Caco-2 (cell line): ENCODE data around the gene TCERG1L. TPM values are rescaled to one million over a fixed set of nuclear protein-coding genes. Genes with fewer than 3 reads are reported as not detected.

ENCODE experiments used
- BruUV-seq: library from RNA; stranded (reverse); fragments of 400-500 nt; replicated peaks from 2 replicates; lab custom pipeline; 2021; lab: Mats Ljungman, UMichigan
- CTCF ChIA-PET: fragments of 300-600 bp; sonication (Branson Sonifier 250); formaldehyde crosslinking; loops from one replicate; lab custom pipeline; 2022; ENCODE audit warnings: antibody characterized with exemption; lab: Charles Lee
- POLR2A ChIA-PET: fragments of 300-600 bp; sonication (Branson Sonifier 250); formaldehyde crosslinking; loops from one replicate; lab custom pipeline; 2022; ENCODE audit warnings: antibody characterized with exemption; lab: Charles Lee
- DNase-seq, 2 experiments: peaks; one replicate each; pipeline versions ENCODE4 v3.0.0 to v3.0.0-alpha.2; 2020 to 2022
- H3K27me3 ChIP-seq: replicated peaks from 2 replicates; pipeline ENCODE4 v1.6.0; 2011; ENCODE audit warnings: low read length; ENCODE audit not compliant: control insufficient read depth, insufficient read depth
- H3K36me3 ChIP-seq: 2 replicates; pipeline ENCODE4 v1.5.1; 2011; ENCODE audit warnings: low read length; ENCODE audit not compliant: control insufficient read depth, insufficient read depth
- H3K4me1 ChIP-seq: fragments of 250-450 bp; sonication (Bioruptor Pico); 2 replicates; pipeline ENCODE4 v1.5.1; 2020; ENCODE audit warnings: mild to moderate bottlenecking
- H3K4me3 ChIP-seq: 2 replicates; pipeline ENCODE4 v1.5.1; 2011; ENCODE audit warnings: low read depth, mild to moderate bottlenecking, control low read depth, low read length
- H3K9me3 ChIP-seq: fragments of 250-450 bp; sonication (Bioruptor Pico); 2 replicates; pipeline ENCODE4 v1.5.1; 2020; ENCODE audit warnings: mild to moderate bottlenecking, moderate library complexity
- H3K27ac Mint-ChIP-seq: one replicate; pipeline ENCODE4 v1.8.0; 2022; ENCODE audit warnings: mixed read lengths; ENCODE audit not compliant: unreplicated experiment
- H3K27me3 Mint-ChIP-seq: one replicate; pipeline ENCODE4 v1.8.0; 2022; ENCODE audit warnings: mixed read lengths; ENCODE audit not compliant: insufficient read depth, unreplicated experiment
- H3K36me3 Mint-ChIP-seq: one replicate; pipeline ENCODE4 v1.8.0; 2022; ENCODE audit warnings: mild to moderate bottlenecking, mixed read lengths; ENCODE audit not compliant: insufficient read depth, unreplicated experiment
- H3K4me1 Mint-ChIP-seq: one replicate; pipeline ENCODE4 v1.8.0; 2022; ENCODE audit warnings: low read depth, mixed read lengths; ENCODE audit not compliant: unreplicated experiment
- H3K4me3 Mint-ChIP-seq: one replicate; pipeline ENCODE4 v1.8.0; 2022; ENCODE audit warnings: mild to moderate bottlenecking, moderate library complexity, mixed read lengths; ENCODE audit not compliant: unreplicated experiment
- H3K9me3 Mint-ChIP-seq: one replicate; pipeline ENCODE4 v1.8.0; 2022; ENCODE audit warnings: mixed read lengths; ENCODE audit not compliant: unreplicated experiment
- intact Hi-C: fragments of 100-400 bp; cut with micrococcal nuclease; formaldehyde crosslinking; loops from one replicate; pipeline ENCODE4 v1.10.0; 2022; ENCODE audit not compliant: unreplicated experiment
- total RNA-seq: library from RNA; stranded (reverse); gene quantifications from 2 replicates; pipeline ENCODE4 v1.2.3, GENCODE V29; 2022
- TF ChIP-seq, protein P1 (sequence below), 2 experiments: fragments of 200-600 bp in 1 of 2; IDR thresholded peaks; 1 replicate in 1 of 2; 2 replicates in 1 of 2; pipeline versions ENCODE4 v1.5.1 to v1.8.0; 2011 to 2022; ENCODE audit warnings: antibody characterized with exemption in 1 of 2, control low read depth in 1 of 2, inconsistent platforms in 1 of 2, low read depth in 1 of 2, low read length in 1 of 2, mild to moderate bottlenecking in 1 of 2, moderate library complexity in 1 of 2; ENCODE audit not compliant: insufficient read depth in 1 of 2, severe bottlenecking in 1 of 2, unreplicated experiment in 1 of 2

TCERG1L gene
- total RNA-seq, 1 experiment from 2014 or later, result not detected

DNA sequence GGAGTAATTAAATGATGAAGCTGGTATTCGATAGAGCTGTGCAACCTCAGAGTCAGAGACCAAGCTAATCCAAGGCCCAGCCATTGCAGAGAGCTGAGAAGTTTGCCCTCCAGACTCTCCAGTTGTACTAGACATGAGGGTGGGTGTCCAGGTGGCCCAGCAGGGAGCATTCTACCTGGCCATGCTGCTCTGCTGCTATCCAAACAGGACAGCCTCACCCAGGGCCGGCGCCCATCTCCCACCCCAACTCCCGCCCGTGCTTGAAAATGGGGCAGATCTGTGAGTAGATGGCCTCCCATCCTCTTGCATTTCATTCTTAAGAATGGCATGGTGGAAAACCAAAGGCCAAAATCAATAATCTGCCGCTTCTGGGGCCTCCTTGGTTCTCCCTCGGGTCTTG, 124.2 kb downstream of the TCERG1L start:
- TF ChIP-seq, protein P1, sequence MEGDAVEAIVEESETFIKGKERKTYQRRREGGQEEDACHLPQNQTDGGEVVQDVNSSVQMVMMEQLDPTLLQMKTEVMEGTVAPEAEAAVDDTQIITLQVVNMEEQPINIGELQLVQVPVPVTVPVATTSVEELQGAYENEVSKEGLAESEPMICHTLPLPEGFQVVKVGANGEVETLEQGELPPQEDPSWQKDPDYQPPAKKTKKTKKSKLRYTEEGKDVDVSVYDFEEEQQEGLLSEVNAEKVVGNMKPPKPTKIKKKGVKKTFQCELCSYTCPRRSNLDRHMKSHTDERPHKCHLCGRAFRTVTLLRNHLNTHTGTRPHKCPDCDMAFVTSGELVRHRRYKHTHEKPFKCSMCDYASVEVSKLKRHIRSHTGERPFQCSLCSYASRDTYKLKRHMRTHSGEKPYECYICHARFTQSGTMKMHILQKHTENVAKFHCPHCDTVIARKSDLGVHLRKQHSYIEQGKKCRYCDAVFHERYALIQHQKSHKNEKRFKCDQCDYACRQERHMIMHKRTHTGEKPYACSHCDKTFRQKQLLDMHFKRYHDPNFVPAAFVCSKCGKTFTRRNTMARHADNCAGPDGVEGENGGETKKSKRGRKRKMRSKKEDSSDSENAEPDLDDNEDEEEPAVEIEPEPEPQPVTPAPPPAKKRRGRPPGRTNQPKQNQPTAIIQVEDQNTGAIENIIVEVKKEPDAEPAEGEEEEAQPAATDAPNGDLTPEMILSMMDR (IDR thresholded peaks at IDR 0.05; ENCODE audit: insufficient read depth in 1 of 2, low read depth in 1 of 2, low read length in 1 of 2, severe bottlenecking in 1 of 2, unreplicated experiment in 1 of 2), result no peak
- BruUV-seq, result no TSS peak
- H3K9me3 Mint-ChIP-seq, result peaks cover 10% of the 10 kb centered on the region
- ChIA-PET POLR2A (no interaction called here), CTCF (no interaction called here)
- Histone ChIP-seq H3K36me3 (no peaks in the 10 kb centered on the region), H3K4me1 (no peaks in the 10 kb centered on the region), H3K9me3 (no peaks in the 10 kb centered on the region), H3K4me3 (no peak overlapping the region), H3K27me3 (no peaks in the 10 kb centered on the region)
- no peaks in the 10 kb centered on the region for H3K36me3 Mint-ChIP-seq
- no peak overlapping the region for H3K27ac Mint-ChIP-seq
- no peak overlapping the region for H3K4me3 Mint-ChIP-seq
- peaks cover 10% of the 10 kb centered on the region for H3K27me3 Mint-ChIP-seq
- no peaks in the 10 kb centered on the region for H3K4me1 Mint-ChIP-seq
- intact Hi-C loops, result no loop called here
- DNase-seq, result no peak

DNA sequence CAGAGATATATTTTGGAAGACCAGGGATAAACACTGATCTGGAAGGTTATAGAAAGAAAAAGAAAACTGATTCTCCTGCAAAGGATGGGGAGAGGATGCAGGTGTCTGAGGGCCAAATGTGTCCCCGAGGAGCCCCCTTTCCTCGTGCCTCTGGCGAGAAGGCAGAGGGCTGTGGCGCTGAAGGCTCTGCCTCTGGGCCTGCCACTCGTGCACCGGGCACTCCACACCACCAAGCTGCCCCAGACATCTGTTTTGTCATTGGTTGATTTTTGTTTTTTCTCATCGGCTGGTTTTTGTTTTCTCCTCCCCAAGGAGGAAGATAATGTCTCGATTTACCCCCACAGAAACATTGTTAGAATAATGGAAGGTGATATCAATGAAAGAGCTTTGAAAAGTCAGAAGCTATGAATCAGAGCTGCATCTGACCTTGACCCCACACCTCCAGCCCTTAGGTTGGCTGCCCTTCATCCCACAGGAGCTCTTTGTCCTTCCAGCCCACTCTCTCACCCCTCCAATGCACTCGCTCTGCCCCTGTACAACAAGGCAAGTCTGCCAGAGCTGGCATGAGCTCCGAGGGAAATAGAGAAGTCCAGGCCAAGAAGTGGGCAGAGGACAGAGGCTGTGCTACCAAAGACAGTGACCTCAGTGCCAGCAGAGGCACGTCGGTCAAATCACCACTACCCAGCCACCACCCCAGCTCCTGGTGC, 124.8 kb downstream of the TCERG1L start:
- Histone ChIP-seq H3K9me3 (no peaks in the 10 kb centered on the region), H3K36me3 (no peaks in the 10 kb centered on the region), H3K27me3 (no peaks in the 10 kb centered on the region), H3K4me1 (no peaks in the 10 kb centered on the region), H3K4me3 (no peak overlapping the region)
- intact Hi-C loops, result no loop called here
- no peaks in the 10 kb centered on the region for H3K36me3 Mint-ChIP-seq
- ChIA-PET POLR2A (no interaction called here), CTCF (no interaction called here)
- TF ChIP-seq, protein P1 (IDR thresholded peaks at IDR 0.05; ENCODE audit: insufficient read depth in 1 of 2, low read depth in 1 of 2, low read length in 1 of 2, severe bottlenecking in 1 of 2, unreplicated experiment in 1 of 2), result no peak
- H3K4me3 Mint-ChIP-seq, result no peak overlapping the region
- no peak for DNase-seq
- no TSS peak for BruUV-seq
- H3K4me1 Mint-ChIP-seq, result no peaks in the 10 kb centered on the region
- peaks cover 10% of the 10 kb centered on the region for H3K9me3 Mint-ChIP-seq
- peaks cover 10% of the 10 kb centered on the region for H3K27me3 Mint-ChIP-seq
- no peak overlapping the region for H3K27ac Mint-ChIP-seq

DNA sequence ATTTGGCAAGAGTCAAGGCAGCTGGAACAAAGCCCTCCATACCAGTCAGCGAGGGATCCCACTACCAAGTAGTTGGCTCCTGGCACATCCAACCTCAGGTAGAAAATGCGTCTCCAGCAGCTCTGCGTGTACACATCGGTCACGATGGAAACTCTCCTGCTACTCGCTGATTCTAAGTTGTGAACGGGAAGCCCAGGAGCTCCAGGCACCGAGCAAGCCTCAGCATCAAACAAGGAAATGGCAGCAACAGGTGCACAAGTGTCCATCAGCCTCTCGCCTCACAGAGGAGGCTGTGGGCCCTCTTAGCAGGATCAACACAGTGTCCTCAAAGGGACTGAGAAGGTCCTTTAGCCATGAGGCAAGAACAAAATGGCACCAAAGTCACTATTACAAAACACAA, 127.0 kb downstream of the TCERG1L start:
- H3K27me3 Mint-ChIP-seq, result peaks cover 10% of the 10 kb centered on the region
- TF ChIP-seq, protein P1 (IDR thresholded peaks at IDR 0.05; ENCODE audit: insufficient read depth in 1 of 2, low read depth in 1 of 2, low read length in 1 of 2, severe bottlenecking in 1 of 2, unreplicated experiment in 1 of 2), result no peak
- ChIA-PET POLR2A (no interaction called here), CTCF (no interaction called here)
- Histone ChIP-seq H3K4me3 (no peak overlapping the region), H3K9me3 (no peaks in the 10 kb centered on the region), H3K27me3 (no peaks in the 10 kb centered on the region), H3K36me3 (no peaks in the 10 kb centered on the region), H3K4me1 (no peaks in the 10 kb centered on the region)
- BruUV-seq, result no TSS peak
- intact Hi-C loops, result no loop called here
- H3K27ac Mint-ChIP-seq, result no peak overlapping the region
- peaks cover 15% of the 10 kb centered on the region for H3K9me3 Mint-ChIP-seq
- H3K4me1 Mint-ChIP-seq, result no peaks in the 10 kb centered on the region
- H3K4me3 Mint-ChIP-seq, result no peak overlapping the region
- no peak for DNase-seq
- H3K36me3 Mint-ChIP-seq, result no peaks in the 10 kb centered on the region
